Measurements from ENCODE around the gene C9orf72.

C9orf72 gene

GRCh38 chr9:27590651-27591050 is 17.4 kb upstream of the C9orf72 start:
- no peak overlapping the region for H3K9ac ChIP-seq (ENCODE audit: low read depth, low read length, poor library complexity)
- H2BK5ac ChIP-seq (ENCODE audit: low read length), result no peak overlapping the region
- peaks cover 0 to 21% of the 10 kb centered on the region in 2 donors for H3K9me3 ChIP-seq (replicated peaks in 1 of 2; ENCODE audit: control insufficient read depth in 2 of 2, insufficient read depth in 1 of 2, low read depth in 1 of 2, low read length in 2 of 2)
- no peak overlapping the region for H3K14ac ChIP-seq (ENCODE audit: low read length)
- no peak overlapping the region for H2AFZ ChIP-seq (ENCODE audit: low read length)
- no peak overlapping the region for H4K8ac ChIP-seq (ENCODE audit: low read depth, low read length)
- no peak overlapping the region for H2BK120ac ChIP-seq (ENCODE audit: low read depth, low read length)
- no peak overlapping the region for H3K4ac ChIP-seq (ENCODE audit: low read length)
- no peak overlapping the region for H3K27ac ChIP-seq (replicated peaks; ENCODE audit: low read length)
- no peak overlapping the region for H3K4me2 ChIP-seq (ENCODE audit: insufficient read depth, low read length, poor library complexity, severe bottlenecking)
- H3K36me3 ChIP-seq (replicated peaks in 1 of 2; ENCODE audit: control insufficient read depth in 2 of 2, insufficient read depth in 2 of 2, low read length in 2 of 2), result no peaks in the 10 kb centered on the region
- no peak overlapping the region for H3K23ac ChIP-seq (ENCODE audit: low read depth, low read length, poor library complexity)
- H2BK12ac ChIP-seq (ENCODE audit: low read length), result no peak overlapping the region
- H3K4me1 ChIP-seq (ENCODE audit: control insufficient read depth in 2 of 2, insufficient read depth in 1 of 2, low read depth in 1 of 2, low read length in 2 of 2), result no peaks in the 10 kb centered on the region
- H2AK5ac ChIP-seq (ENCODE audit: low read depth, low read length), result no peak overlapping the region
- H3K79me1 ChIP-seq (ENCODE audit: low read depth, low read length), result no peaks in the 10 kb centered on the region
- no peak overlapping the region for H3K4me3 ChIP-seq (ENCODE audit: low read length in 2 of 2)
- no peak overlapping the region for H4K91ac ChIP-seq (ENCODE audit: low read depth, low read length, poor library complexity)
- H3K18ac ChIP-seq (ENCODE audit: low read length), result no peak overlapping the region
- H3K27me3 ChIP-seq (ENCODE audit: control insufficient read depth in 3 of 3, insufficient read depth in 3 of 3, low read depth in 1 of 3, low read length in 3 of 3), result no peaks in the 10 kb centered on the region
- H2BK15ac ChIP-seq (ENCODE audit: low read length), result no peak overlapping the region
- no peak for DNase-seq (ENCODE audit: low spot score)

GRCh38 chr9:27589462-27589861 is 16.2 kb upstream of the C9orf72 start:
- Histone ChIP-seq H3K27me3 (ENCODE audit: control insufficient read depth in 3 of 3, insufficient read depth in 3 of 3, low read depth in 1 of 3, low read length in 3 of 3) (no peaks in the 10 kb centered on the region), H2AFZ (ENCODE audit: low read length) (peak overlapping the region; percentile 67), H2AK5ac (ENCODE audit: low read depth, low read length) (peak overlapping the region; percentile 4), H3K4me2 (ENCODE audit: insufficient read depth, low read length, poor library complexity, severe bottlenecking) (no peak overlapping the region), H2BK120ac (ENCODE audit: low read depth, low read length) (no peak overlapping the region), H3K9ac (ENCODE audit: low read depth, low read length, poor library complexity) (no peak overlapping the region), H4K8ac (ENCODE audit: low read depth, low read length) (no peak overlapping the region), H3K9me3 (replicated peaks in 1 of 2; ENCODE audit: control insufficient read depth in 2 of 2, insufficient read depth in 1 of 2, low read depth in 1 of 2, low read length in 2 of 2) (peaks cover 0 to 21% of the 10 kb centered on the region in 2 donors), H3K4me1 (ENCODE audit: control insufficient read depth in 2 of 2, insufficient read depth in 1 of 2, low read depth in 1 of 2, low read length in 2 of 2) (no peaks in the 10 kb centered on the region), H3K23ac (ENCODE audit: low read depth, low read length, poor library complexity) (peak overlapping the region; percentile 1), H2BK15ac (ENCODE audit: low read length) (no peak overlapping the region), H3K18ac (ENCODE audit: low read length) (no peak overlapping the region), H3K36me3 (replicated peaks in 1 of 2; ENCODE audit: control insufficient read depth in 2 of 2, insufficient read depth in 2 of 2, low read length in 2 of 2) (no peaks in the 10 kb centered on the region), H3K27ac (replicated peaks; ENCODE audit: low read length) (no peak overlapping the region), H3K4ac (ENCODE audit: low read length) (no peak overlapping the region), H3K4me3 (ENCODE audit: low read length in 2 of 2) (no peak overlapping the region), H3K14ac (ENCODE audit: low read length) (no peak overlapping the region), H2BK5ac (ENCODE audit: low read length) (no peak overlapping the region), H4K91ac (ENCODE audit: low read depth, low read length, poor library complexity) (no peak overlapping the region), H2BK12ac (ENCODE audit: low read length) (no peak overlapping the region), H3K79me1 (ENCODE audit: low read depth, low read length) (no peaks in the 10 kb centered on the region)
- no CpG with 5 or more reads among the region's 2 CpGs for WGBS, 2 donors (ENCODE audit: extremely low coverage in 2 of 2, insufficient read length in 2 of 2, insufficient replicate concordance in 1 of 2)
- DNase-seq (ENCODE audit: low spot score), result no peak

GRCh38 chr9:27586304-27586703 is 13.0 kb upstream of the C9orf72 start:
- H3K14ac ChIP-seq (ENCODE audit: low read length), result no peak overlapping the region
- WGBS, 2 donors (ENCODE audit: extremely low coverage in 2 of 2, insufficient read length in 2 of 2, insufficient replicate concordance in 1 of 2), result no CpG with 5 or more reads among the region's 3 CpGs

GRCh38 chr9:27584931-27585330 is 11.7 kb upstream of the C9orf72 start:
- no peak overlapping the region for H2BK120ac ChIP-seq (ENCODE audit: low read depth, low read length)
- no peak overlapping the region for H3K23ac ChIP-seq (ENCODE audit: low read depth, low read length, poor library complexity)
- no peak overlapping the region for H3K4me3 ChIP-seq (ENCODE audit: low read length in 2 of 2)

More at GRCh38 chr9:27586304-27586703, 13.0 kb upstream of the C9orf72 start:
- H3K9ac ChIP-seq (ENCODE audit: low read depth, low read length, poor library complexity), result no peak overlapping the region
- no peak overlapping the region for H2AK5ac ChIP-seq (ENCODE audit: low read depth, low read length)
- no peak overlapping the region for H3K4me3 ChIP-seq (ENCODE audit: low read length in 2 of 2)
- peaks cover 0 to 18% of the 10 kb centered on the region in 2 donors for H3K9me3 ChIP-seq (replicated peaks in 1 of 2; ENCODE audit: control insufficient read depth in 2 of 2, insufficient read depth in 1 of 2, low read depth in 1 of 2, low read length in 2 of 2)
- H3K36me3 ChIP-seq (replicated peaks in 1 of 2; ENCODE audit: control insufficient read depth in 2 of 2, insufficient read depth in 2 of 2, low read length in 2 of 2), result no peaks in the 10 kb centered on the region
- no peak overlapping the region for H3K18ac ChIP-seq (ENCODE audit: low read length)
- no peaks in the 10 kb centered on the region for H3K79me1 ChIP-seq (ENCODE audit: low read depth, low read length)
- DNase-seq (ENCODE audit: low spot score), result no peak
- no peak overlapping the region for H2BK120ac ChIP-seq (ENCODE audit: low read depth, low read length)
- no peak overlapping the region for H3K27ac ChIP-seq (replicated peaks; ENCODE audit: low read length)
- no peak overlapping the region for H3K4me2 ChIP-seq (ENCODE audit: insufficient read depth, low read length, poor library complexity, severe bottlenecking)
- H3K4me1 ChIP-seq (ENCODE audit: control insufficient read depth in 2 of 2, insufficient read depth in 1 of 2, low read depth in 1 of 2, low read length in 2 of 2), result no peaks in the 10 kb centered on the region
- no peak overlapping the region for H2BK12ac ChIP-seq (ENCODE audit: low read length)
- H4K8ac ChIP-seq (ENCODE audit: low read depth, low read length), result no peak overlapping the region
- peak overlapping the region; percentile 11 for H2AFZ ChIP-seq (ENCODE audit: low read length)
- no peak overlapping the region for H2BK15ac ChIP-seq (ENCODE audit: low read length)
- no peak overlapping the region for H3K4ac ChIP-seq (ENCODE audit: low read length)
- H3K23ac ChIP-seq (ENCODE audit: low read depth, low read length, poor library complexity), result no peak overlapping the region
- no peak overlapping the region for H2BK5ac ChIP-seq (ENCODE audit: low read length)
- H4K91ac ChIP-seq (ENCODE audit: low read depth, low read length, poor library complexity), result no peak overlapping the region
- H3K27me3 ChIP-seq (ENCODE audit: control insufficient read depth in 3 of 3, insufficient read depth in 3 of 3, low read depth in 1 of 3, low read length in 3 of 3), result no peaks in the 10 kb centered on the region

More at GRCh38 chr9:27584931-27585330, 11.7 kb upstream of the C9orf72 start:
- no peak overlapping the region for H2BK15ac ChIP-seq (ENCODE audit: low read length)
- no peak overlapping the region for H3K18ac ChIP-seq (ENCODE audit: low read length)
- H4K91ac ChIP-seq (ENCODE audit: low read depth, low read length, poor library complexity), result no peak overlapping the region
- H3K27ac ChIP-seq (replicated peaks; ENCODE audit: low read length), result no peak overlapping the region
- H2BK5ac ChIP-seq (ENCODE audit: low read length), result no peak overlapping the region
- no peaks in the 10 kb centered on the region for H3K79me1 ChIP-seq (ENCODE audit: low read depth, low read length)
- H2BK12ac ChIP-seq (ENCODE audit: low read length), result no peak overlapping the region
- no peak for DNase-seq (ENCODE audit: low spot score)
- no peak overlapping the region for H4K8ac ChIP-seq (ENCODE audit: low read depth, low read length)
- H3K4me2 ChIP-seq (ENCODE audit: insufficient read depth, low read length, poor library complexity, severe bottlenecking), result no peak overlapping the region
- no peaks in the 10 kb centered on the region for H3K4me1 ChIP-seq (ENCODE audit: control insufficient read depth in 2 of 2, insufficient read depth in 1 of 2, low read depth in 1 of 2, low read length in 2 of 2)
- no peak overlapping the region for H3K9ac ChIP-seq (ENCODE audit: low read depth, low read length, poor library complexity)
- H2AK5ac ChIP-seq (ENCODE audit: low read depth, low read length), result no peak overlapping the region
- H3K27me3 ChIP-seq (ENCODE audit: control insufficient read depth in 3 of 3, insufficient read depth in 3 of 3, low read depth in 1 of 3, low read length in 3 of 3), result no peaks in the 10 kb centered on the region
- H3K9me3 ChIP-seq (replicated peaks in 1 of 2; ENCODE audit: control insufficient read depth in 2 of 2, insufficient read depth in 1 of 2, low read depth in 1 of 2, low read length in 2 of 2), result peaks cover 0 to 12% of the 10 kb centered on the region in 2 donors
- no peaks in the 10 kb centered on the region for H3K36me3 ChIP-seq (replicated peaks in 1 of 2; ENCODE audit: control insufficient read depth in 2 of 2, insufficient read depth in 2 of 2, low read length in 2 of 2)
- no peak overlapping the region for H3K4ac ChIP-seq (ENCODE audit: low read length)
- H2AFZ ChIP-seq (ENCODE audit: low read length), result no peak overlapping the region
- H3K14ac ChIP-seq (ENCODE audit: low read length), result no peak overlapping the region
